Measurements from ENCODE around the gene DCDC2C.
A peak's percentile ranks its signal among the peaks of the same experiment; 100 is the strongest.

DCDC2C gene

DNA sequence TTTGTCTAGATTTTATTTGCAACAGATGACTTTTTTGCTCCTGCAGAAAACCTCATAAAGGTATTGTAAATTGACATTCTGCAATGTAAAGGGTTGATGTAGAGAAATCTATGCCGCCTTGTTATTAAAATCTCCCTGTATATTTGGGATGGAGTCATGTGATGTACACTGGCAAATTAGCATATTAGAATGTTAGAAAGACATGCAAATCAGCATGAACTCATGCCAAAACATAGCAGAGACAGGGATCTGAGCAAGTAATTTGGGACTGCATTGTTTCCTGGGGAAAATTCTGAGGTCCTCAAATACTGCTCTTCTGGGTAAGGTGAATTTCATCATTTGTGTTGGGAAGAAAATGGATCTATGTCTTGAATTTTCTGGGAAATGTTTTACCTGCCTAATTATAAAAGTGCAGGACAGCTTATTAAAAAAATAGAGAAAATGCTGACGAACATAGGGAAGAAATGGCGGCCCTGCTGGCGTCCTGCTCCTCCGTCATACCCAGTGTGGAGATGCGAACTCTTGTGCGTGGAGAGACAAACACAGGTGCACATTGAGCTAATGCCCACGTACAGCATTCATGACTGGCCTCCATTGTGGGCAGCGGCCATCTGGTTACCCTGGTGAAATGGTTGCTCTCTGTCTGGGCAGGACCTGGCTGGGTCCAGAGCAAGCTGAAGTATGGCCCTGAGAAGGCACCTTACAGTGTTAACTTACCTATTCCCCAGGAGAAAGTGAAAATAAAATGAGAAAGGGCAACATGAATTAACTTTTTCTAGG lies 29.1 kb upstream of the DCDC2C start:
- DNase-seq (ENCODE audit: low spot score), result no peak

DNA sequence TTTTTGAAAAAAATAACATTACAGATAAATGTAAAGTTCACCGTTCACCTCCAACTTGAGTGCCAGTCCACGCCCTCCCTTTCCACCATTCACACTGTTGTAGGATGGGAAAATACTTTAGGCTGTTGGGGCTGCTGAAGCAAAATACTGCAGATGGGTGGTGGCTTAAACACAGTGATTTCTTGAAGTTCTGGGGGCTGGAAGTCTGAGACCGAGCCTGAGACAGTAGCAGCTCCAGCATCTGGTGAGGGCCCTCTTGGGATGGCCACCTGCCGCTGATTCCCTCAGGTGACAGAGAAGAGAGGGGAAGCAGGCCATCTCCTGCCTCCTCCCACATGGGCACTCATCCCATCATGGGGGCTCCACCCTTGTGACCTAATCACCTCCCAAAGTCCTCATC lies 27.7 kb upstream of the DCDC2C start:
- DNase-seq (ENCODE audit: low spot score), result no peak

DNA sequence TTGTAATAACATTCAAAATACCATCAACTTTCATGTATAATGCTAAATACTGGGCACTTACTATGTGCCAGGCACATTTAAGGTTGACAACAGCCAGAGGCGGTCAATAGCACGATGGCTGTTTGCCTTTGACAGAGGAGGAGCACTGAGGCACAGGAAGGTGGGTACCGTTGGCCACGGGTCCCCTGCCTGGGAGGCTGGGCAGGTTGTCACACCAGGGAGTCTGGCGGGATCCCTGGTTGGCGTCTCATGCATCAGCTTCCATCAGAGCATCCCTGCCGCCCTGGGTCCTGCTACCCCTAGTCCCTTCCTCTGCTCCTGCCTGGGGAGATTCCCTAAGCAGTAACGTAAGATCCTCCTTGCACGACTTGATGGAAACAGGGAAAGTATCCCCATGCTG lies 25.9 kb upstream of the DCDC2C start:
- DNase-seq (ENCODE audit: low spot score), result no peak

DNA sequence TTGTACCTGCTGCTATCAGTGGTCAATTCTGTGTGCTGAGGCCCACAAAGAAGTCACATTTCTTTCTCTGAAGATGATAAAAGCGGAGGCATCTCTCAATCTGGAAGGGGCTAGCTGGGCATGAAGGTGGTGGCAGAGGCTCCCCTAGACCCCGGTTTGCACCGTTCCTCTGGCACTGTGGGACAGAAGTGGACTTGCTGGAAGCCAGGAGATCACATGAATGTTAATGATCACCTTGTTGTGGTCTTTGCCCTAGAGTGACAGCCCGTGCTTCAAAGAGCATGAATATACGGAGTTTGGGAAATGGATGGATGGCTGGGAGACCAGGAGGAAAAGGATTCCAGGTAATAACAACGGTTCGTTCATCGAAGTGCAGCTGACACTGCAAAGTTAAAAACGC lies 25.2 kb upstream of the DCDC2C start:
- no peak for DNase-seq (ENCODE audit: low spot score)

DNA sequence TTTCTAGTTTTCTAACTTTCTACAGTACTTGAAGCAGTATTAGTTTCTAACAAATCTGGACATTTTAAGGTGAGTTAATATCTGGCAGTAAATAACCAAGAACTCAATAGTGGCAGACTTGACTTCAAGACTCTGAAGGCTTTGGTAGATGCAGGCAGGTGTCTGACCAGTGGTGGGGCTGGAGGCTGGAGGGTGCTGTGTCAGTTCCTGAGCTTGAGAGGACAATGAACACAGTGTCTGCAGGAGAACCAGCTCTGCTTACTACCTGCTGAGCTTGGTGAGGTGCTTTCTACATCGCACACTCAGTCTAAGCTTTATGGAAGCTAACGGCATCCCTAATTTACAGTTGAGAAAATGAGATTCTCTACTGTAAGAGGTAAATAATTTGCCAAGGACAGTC lies 24.2 kb upstream of the DCDC2C start:
- DNase-seq (ENCODE audit: low spot score), result no peak

DNA sequence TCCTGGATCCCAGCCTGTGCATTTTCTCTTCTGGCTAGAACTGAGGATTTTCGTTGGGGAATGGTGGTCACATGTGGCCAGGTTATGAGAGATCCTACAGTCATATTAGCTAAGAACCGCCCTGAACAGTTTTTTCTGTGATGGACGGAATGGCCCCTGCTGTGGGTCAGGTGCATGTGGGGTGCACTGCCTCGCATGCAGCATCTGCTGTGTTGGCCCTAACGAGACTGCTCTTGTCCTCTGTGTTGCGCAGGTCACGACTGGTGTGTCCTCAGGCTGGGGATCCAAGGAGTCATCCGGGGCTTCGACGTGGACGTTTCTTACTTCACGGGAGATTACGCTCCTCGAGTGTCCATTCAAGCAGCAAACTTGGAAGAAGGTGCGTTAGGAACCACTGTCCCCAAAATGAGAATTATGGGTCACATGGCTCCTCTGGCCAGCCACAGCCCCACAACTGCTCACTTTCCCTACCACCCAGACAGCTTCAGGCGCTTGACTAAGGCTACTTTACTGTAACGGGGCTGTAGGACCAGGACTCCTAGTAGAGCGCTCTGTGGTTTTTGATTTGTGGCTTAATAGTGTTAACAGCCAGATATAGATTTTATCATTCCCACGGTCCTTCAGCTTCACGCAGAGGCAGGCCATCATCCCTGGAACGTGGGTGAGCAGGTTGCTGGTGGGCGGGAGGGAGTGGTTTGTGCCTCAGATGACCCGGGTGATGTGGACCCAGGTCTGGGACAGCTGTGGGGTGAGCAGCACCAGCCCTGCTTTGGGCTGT lies 23.6 kb upstream of the DCDC2C start:
- DNase-seq (ENCODE audit: low spot score), result no peak

DNA sequence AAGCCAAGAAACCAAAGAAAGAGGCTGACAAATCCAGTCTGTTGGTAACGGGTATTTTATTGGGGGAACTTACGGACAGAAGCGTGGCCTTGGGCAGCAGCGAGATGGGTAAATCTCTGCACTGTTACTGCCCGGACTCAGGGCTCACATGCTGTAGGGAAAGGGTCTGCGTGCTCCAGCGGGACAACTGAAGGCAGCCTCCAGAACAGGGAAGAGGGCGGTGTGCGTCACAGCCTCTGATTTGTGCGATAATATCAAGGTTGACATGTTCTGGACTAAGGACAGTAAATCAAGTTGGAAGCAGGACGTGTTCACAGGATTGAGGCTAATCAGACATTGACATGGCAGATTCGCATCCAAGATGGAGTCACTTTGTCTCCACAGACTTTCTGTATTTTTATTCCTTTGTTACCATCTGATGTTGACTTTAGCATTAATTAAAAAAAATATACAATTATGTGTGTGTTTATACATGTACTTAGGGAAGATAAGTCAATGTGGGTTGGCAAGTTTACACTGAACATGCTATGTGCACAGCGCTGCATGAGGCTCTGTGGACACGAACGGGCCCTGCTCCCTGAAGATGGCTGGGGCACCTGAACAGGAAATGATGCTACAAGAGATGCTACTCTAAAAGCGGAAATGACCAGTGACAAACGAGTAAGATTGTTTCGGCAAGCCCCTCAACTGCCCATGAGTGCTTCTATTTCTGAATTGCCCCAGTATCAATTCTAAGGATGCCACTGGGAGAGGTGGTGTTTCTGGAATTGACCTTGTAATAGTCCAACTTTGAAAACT lies 22.6 kb upstream of the DCDC2C start:
- no peak for DNase-seq (ENCODE audit: low spot score)

DNA sequence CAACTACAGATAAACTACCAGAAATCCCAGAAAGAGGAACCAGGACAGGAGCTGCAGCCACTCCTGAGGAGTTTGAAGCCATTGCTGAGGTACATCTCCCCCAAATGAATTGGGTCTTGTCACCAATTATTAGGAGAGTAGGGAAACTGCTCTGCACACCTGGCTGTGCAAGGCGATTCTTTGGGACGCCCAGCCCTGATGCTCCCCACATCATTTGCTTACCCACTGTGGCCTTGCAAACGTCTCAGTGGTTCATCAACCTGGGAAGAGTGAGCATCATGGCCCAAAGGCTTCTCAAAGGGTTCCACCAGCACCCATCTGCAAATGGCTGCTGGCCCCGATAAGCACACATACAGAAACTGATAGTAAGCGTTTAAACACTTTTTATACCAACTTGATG lies 21.8 kb upstream of the DCDC2C start:
- DNase-seq (ENCODE audit: low spot score), result no peak

DNA sequence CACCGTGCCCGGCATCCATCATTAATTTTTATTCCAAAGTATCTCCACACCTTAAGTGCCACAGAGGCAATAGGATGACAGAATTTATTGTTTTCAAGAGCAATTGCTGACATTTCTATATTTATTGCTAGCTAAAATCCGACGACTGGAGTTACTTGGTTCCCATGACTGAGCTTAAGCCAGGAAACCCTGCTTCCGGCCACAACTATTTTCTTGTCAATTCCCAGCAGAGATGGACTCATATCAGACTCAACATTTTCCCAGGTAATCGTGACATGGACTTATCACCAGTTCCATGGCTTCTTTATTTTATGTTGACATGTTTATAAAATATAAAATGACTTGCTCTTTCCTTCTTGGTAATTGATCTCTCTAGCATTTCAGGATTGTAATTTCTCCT lies 20.6 kb upstream of the DCDC2C start:
- DNase-seq (ENCODE audit: low spot score), result no peak

DNA sequence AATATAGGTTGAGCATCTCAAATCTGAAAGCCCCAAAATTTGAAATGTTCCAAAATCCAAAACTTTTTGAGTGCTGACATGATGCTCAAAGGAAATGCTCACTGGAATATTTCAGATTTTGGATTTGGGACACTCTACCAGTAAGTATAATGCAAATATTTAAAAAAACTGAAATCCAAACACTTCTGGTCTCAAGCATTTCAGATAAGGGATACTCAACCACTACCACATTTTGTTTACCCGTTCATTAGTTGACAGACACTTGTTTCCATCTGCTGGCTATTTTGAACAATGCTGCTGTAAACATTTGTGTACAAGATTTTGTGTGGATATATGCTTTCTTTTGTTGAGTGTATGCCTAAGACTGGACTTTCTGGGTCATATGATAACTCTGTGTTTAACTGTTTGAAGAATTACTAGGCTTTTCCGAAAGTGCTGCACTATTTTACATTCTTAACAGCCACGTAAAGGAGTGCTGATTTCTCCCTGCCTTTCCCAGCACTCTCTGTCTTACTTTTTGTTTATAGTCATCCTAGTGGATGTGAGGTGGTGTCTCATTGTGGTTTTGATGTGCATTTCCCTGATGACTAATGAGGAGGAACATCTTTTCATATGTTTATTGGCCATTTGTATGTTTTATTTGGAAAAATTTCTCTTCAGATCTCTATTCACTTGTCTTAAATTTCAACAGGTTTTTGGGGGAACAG lies 19.5 kb upstream of the DCDC2C start:
- no peak for DNase-seq (ENCODE audit: low spot score)

DNA sequence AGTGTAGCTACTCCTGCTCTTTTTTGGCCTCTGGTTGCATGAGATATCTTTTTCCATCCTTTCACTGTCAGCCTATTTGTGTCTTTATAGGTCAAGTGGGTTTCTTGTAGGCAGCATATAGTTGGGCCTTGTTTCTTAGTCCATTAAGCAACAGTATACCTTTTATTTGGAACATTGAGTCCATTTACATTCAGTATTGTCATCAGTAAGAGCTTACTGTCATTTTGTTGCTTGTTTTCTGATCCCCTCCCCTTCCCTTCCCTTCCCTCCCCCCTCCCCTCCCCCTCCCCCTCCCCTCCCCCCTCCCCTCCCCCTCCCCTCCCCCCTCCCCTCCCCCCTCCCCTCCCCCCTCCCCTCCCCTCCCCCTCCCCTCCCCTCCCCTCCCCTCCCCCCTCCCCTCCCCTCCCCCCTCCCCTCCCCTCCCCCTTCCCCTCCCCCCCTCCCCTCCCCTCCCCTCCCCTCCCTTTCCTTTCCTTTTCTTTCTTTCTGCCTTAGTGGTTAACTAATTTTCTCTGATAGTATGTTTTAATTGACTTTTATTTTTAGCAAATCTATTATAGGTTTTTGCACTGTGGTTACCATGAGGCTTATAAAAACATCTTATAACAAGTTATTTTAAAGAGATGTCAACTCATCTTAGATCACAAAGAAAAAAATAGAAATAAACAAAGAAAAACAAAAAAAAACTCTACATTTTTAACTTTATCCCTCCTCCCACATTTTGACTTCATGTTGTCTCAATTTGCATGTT lies 13.2 kb upstream of the DCDC2C start:
- no peak for DNase-seq (ENCODE audit: low spot score)

DNA sequence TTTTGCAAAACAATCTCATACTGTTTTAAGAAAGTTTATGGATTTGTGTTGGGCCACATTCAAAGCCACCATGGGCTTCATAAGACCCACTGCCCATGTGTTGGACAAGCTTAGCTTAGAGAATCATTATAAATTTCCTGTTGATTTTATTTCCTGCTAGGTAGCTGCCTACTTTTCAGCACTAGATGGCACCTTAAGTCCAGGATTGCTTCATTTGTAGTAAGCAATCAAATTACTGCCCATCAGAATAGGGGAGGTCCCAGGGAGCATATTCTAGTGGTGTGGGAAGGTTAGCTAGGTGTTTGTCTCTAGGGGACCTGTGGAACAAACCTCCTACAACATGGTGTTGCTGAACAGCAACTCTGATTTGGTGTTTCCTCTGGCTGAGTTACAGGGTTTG lies 11.0 kb upstream of the DCDC2C start:
- DNase-seq (ENCODE audit: low spot score), result peak; percentile 45

DNA sequence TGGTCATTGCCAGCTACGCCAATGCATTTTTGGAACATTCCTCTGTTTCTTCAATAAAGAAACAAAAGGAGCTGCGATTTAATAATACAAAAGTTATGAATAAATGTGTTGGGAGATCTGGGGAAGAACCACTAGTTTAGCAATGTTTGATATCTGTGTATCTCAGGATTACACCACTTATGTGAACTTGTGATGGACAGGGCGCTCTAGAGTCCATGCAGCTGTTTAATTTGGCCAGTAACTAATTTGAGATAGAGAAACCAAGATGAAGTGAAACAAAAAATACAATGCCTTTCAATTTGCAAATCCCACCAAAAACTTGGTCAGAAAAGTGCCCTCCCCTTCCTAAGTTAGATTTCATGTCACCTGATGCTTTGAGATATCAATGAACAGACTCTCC lies 6.8 kb upstream of the DCDC2C start:
- no peak for DNase-seq (ENCODE audit: low spot score)

DNA sequence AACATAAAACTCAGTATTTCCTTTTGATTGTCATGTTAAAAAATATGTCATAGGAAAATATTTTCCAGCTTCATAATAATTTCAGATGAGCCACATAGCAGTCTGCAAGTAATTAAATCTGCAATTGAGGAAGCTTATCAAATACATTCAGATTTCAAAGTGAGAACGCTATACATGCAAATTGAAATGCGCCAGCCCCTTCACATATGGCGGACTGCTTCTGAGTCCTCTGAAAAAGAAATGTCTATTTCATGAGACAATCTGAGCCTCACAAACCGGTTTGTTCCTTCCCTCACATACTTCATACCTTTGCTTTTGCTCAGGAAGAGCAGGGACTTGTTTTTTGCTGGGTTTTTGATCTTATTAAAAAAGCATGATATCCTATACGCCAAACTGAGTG lies 2.3 kb upstream of the DCDC2C start:
- no peak for DNase-seq (ENCODE audit: low spot score)

DNA sequence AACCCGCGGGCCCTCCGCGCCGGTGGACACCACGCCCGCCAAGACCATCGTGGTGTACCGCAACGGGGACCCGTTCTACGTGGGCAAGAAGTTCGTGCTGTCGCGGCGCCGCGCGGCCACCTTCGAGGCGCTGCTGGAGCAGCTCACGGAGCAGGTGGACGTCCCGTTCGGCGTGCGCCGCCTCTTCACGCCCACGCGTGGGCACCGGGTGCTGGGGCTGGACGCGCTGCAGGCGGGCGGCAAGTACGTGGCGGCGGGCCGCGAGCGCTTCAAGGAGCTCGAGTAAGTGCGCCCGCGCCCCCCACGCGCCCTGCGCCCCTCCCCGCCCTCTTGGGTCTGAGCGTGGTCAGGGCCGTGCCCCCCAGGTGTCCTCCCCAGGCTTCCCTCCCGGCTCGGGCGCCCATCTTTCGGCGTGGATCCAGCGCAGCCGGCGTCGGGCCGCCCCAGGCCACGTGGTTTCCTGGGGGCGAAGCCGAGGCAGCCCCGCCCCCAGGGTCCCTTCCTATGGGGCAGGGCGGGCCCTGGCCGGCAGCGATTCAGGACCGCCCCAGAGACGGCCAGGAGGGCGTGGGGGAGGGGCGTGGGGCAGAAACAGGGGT lies 481 bp downstream of the DCDC2C start:
- peak; percentile 49 for DNase-seq (ENCODE audit: low spot score)

DNA sequence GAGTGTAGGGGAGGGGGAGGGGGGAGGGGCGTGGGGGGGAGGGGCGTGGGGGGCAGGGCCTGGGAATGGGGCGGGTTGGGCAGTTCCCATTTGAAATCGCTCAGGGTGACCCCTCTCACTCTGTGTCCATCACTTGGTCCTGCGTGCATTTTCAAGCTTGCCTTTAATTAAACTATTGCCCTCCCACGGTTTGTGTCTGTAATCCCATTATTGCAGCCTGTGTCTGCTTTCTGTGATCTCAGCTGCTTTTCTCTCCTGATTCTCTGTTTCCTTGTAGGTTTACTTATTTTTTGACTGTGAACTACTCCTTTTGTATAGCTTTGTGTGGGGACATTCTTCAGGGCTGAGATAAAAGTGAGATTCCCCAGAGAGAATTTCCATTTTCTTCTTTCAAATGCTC lies 1.3 kb downstream of the DCDC2C start:
- no peak for DNase-seq (ENCODE audit: low spot score)

DNA sequence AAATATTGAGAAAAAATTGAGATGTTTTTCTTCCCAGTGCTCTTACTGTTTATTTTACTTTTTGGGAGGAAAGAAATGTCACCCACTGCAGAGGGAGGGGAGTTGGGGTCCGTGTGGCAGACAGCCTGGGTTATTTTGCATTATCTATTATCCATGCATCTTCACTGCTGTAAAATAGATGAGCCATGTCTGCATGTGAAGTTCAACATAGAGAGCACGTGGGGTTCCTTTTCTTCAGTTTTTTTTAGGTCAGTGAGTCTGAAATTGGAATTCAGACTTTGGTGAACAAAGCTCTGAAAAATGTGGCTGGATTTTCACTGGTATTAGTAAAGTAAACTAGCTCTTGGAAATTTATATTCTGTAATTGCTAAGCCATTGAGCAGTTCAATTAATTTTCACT lies 2.4 kb downstream of the DCDC2C start:
- no peak for DNase-seq (ENCODE audit: low spot score)

DNA sequence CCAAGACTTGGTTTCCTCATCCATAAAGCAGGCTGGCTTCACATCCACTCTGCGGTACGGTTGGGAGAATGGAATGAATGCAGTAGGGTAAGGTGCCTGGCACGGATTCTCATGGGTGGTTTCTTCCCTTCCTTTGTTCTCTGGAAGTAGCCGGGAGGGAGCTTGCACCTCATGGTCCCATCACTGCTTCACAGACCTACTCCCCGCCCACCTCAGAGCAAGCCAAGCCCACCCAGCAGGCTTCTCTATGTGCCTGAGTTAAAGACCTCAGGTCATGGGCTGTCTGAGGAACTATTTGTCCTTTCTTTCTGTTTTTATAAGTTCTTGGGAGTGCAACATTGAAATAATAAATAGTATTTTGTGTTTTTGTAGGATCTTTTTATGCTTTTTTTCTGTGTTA lies 3.5 kb downstream of the DCDC2C start:
- no peak for DNase-seq (ENCODE audit: low spot score)

DNA sequence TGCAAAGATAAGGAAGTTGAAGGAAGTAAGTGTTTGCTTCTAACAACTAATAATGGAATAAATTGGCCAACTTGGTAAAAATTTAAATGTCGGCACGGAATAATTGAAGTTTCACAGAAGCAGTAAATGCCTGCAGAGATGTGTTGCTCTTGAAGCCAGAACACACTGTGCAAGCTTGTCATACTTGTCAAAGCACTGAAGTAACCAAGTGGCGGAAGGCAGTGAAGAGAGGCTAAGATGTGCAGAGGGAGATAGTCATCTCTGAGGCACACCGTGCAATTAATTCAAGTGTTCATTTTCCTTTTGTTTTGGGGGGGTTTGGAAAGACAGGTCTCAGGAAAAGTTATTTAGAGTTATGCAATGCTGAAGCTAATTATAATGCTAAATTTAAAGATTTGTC lies 5.2 kb downstream of the DCDC2C start:
- no peak for DNase-seq (ENCODE audit: low spot score)

DNA sequence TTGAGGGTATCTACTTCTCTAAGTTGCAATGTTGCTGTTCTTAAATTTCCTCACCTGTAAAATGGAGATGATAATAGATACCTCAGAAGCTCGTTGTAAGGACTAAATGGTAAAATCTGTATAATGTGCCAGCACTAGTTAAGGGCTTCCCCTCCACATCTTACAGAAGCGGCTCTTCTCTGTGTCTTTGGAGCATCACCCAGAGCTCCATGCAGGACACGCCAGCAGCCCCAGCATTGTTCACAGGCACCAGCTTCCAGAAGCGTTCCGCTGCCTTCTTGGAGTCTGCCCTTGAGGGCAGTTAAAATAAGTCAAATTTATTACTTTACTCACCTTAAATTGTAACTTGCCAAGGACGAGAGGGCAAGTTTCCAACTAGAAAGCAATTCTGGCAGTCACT lies 5.8 kb downstream of the DCDC2C start:
- no peak for DNase-seq (ENCODE audit: low spot score)

DNA sequence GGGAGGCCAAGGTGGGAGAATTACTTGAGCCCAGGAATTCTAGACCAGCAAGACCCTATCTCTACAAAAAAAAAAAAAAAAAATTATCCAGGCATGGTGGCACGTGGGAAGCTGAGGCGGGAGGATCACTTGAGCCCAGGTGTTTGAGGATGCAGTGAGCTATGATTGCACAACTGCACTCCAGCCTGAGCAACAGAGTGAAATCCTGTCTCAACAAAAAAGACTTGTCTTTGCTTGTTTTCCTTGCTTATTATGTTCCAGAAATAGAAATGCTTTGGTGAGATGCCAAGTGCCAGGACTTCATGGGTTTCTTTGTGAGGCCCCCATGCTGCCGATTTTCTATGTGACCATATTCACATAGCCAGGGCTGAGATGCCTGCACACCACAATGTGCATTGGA lies 9.0 kb downstream of the DCDC2C start:
- DNase-seq (ENCODE audit: low spot score), result no peak
